B cell (primary cell): ENCODE measurements around the gene MOB2.

Experiments
- CTCF ChIP-seq: fragments of 200-600 bp; IDR thresholded peaks from one replicate; pipeline ENCODE4 v1.8.0; 2022; ENCODE audit warnings: antibody characterized with exemption, mild to moderate bottlenecking
- EZH2 ChIP-seq: IDR thresholded peaks from 2 replicates; pipeline ENCODE4 v1.6.1; 2012; ENCODE audit warnings: borderline replicate concordance, low read depth, mild to moderate bottlenecking, moderate library complexity, low read length; ENCODE audit not compliant: insufficient read depth, poor library complexity, severe bottlenecking

- TF ChIP-seq CTCF (no peak), EZH2 (no peak)
Observed at GRCh38 chr11:1509626-1510255, 23.2 kb upstream of the MOB2 start.
